Measurements from ENCODE around the gene IFNAR1.
A peak's percentile ranks its signal among the peaks of the same experiment; 100 is the strongest.

IFNAR1 gene

GRCh38 chr21:33324291-33325221, at the start of gene IFNAR1:
Gene IFNAR1 (plus strand): TSS chr21:33324970. CDS start chr21:33325056, 86 bp downstream.
- DNase-seq: peak; percentile 100

- no peak for DNase-seq
Observed at GRCh38 chr21:33278721-33279120, 46.0 kb upstream of the IFNAR1 start.

DNA sequence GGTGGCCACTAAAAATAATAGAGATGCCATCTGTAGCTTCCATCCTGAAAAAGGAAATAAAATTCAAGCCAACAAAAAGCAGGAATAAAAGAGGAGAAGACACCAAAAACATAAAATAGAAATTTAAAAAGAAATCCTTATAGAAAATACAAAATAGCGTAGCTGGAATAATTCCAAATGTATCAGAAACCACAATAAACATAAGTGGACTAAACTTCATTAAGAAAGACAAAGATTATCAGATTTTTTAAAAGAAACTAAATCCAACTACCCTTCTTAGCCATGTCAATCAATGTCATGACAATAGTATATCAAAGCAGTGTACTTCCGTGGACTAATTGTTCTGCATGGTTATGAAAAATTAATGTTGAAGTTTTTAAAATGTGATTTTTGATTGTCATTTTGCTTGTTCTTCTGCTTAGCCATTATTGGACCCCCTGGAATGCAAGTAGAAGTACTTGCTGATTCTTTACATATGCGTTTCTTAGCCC, 45.4 kb upstream of the IFNAR1 start:
- DNase-seq: no peak

GRCh38 chr21:33281096-33281652, 43.6 kb upstream of the IFNAR1 start:
- DNase-seq: no peak

GRCh38 chr21:33283203-33283602, 41.6 kb upstream of the IFNAR1 start:
- no peak for DNase-seq

DNA sequence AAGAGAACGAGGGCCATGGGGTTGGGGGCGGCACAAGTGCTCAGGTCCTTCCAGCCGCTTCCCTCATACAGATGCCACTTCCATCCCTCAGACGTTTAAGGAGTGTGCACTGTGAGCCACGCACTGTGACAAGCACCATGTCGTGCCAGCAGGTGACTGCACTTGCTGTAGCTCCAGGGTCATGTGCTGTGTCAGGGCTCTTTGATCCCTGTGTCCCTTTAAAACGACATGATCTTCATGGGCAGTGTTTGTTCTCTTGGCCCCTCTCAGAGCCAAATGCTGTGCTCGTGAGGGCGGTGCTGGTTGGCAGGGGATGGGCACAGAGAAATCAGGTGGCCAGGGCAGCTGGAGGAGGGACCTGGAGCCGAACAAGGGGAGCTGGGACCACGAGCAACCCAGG, 38.7 kb upstream of the IFNAR1 start:
- no peak for DNase-seq

GRCh38 chr21:33286600-33287456, 37.9 kb upstream of the IFNAR1 start:
- DNase-seq: no peak

DNA sequence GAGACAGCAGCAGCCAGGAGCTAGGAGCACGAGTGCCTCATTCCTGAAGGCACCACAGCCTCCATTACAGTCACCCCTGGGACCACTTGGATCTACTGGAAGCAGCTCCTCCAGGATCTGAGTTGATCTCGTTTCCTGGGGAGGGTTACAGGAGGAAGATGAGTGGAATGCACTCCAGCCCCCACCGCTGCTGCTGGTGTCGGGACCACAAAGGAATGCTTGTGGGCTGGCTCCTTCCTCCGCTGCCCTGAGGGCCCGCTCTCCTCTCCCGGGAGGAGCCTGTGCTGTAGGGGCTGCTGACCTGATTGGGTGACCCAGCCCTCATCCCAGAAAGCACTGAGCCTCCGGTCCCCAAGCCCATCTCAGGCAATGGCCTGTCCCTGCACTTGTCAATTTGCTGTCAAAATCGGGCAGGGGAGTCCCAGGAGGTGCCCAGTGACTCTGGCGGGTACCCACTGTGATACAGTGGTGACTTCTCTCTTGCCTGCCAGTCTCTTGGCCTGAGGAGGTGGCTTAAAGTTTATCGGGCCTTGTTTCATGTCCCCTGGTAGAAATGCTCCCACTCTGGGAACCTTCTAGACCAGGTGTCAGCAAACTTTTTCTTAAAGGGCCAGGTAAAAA, 35.5 kb upstream of the IFNAR1 start:
- no peak for DNase-seq

DNA sequence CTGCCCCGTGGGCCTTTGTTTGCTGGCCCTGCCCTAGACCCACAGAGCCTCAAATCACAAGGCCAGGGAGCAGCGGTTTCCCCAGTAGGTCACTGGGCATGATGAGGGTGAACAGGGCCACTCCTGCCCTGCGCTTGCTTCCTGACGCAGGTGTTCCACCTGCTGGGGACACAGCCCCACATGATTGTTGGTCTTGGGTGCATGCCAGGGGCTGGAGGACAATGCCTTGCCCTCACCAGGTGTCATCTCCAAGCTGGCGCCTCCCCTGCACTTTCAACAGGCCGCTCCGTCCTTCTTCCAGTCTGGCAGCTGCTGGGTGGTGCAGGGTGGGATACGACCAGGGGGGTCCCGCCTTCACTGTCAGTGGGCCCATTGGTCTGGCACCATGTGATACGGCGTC, 34.3 kb upstream of the IFNAR1 start:
- DNase-seq: no peak

GRCh38 chr21:33291686-33292085, 33.1 kb upstream of the IFNAR1 start:
- DNase-seq: no peak

DNA sequence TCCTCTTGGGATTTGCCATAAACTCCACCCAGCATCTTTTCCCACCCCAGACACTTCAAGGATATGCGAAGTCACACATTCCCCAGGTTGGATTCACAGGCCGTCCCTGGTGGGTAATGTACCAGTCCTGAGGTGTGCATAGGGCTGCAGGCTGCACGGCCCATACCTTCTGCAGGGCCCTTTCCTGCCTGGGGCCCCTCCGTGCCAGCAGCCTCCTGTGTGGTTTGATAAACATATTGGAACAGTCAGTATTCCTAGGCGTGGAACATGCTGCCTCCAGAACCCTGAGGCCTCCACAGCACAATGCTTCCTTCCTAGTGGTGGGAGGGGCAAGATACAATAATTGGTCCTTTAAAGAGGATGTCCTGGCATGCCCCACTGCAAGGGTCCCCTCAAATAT, 32.0 kb upstream of the IFNAR1 start:
- no peak for DNase-seq

DNA sequence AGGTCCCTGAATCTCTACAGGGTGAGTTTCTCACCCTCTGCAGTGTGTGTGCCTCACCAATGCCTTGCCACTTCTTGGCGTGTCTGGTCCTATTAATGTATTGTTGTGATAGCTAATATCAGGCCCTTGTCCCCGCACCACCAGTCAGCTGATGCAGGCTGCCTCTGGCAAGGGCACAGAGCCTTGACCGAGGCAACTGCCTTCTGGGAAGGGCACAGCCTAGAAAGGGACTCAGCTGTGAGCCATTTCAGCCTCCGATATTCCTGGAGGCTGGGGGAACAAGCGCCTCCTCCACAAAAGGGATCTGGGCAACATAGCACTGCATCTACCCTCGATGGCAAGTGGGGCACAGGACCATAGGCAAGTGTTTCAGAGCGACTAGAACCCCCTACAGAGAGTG, 31.6 kb upstream of the IFNAR1 start:
- no peak for DNase-seq

DNA sequence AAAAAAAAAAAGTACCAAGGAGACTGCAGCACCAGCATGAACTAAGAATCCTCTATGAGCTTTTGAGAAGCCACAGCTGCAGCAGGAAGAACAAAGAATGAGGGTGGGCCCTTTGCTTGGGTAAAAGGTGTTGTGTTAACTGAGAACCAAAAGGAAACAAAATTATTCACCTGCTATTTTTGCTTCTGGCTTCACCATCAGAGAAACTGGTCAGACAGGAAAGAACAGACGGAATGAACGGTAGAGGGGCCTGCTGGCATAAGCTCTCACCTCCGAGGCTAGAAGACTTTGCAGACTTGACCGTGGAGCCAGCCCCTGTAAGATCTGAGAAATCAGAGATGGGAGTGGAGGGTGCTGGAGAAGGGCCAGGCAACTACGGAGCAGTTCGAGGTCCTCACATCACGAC, 31.0 kb upstream of the IFNAR1 start:
- DNase-seq: no peak

DNA sequence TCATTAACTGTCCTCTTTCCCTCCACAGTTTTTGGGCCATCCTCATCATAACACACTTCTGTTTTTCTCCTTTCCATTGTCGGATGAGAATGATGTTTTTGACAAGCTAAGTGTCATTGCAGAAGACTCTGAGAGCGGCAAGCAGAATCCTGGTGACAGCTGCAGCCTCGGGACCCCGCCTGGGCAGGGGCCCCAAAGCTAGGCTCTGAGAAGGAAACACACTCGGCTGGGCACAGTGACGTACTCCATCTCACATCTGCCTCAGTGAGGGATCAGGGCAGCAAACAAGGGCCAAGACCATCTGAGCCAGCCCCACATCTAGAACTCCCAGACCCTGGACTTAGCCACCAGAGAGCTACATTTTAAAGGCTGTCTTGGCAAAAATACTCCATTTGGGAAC, 28.6 kb upstream of the IFNAR1 start:
- no peak for DNase-seq

DNA sequence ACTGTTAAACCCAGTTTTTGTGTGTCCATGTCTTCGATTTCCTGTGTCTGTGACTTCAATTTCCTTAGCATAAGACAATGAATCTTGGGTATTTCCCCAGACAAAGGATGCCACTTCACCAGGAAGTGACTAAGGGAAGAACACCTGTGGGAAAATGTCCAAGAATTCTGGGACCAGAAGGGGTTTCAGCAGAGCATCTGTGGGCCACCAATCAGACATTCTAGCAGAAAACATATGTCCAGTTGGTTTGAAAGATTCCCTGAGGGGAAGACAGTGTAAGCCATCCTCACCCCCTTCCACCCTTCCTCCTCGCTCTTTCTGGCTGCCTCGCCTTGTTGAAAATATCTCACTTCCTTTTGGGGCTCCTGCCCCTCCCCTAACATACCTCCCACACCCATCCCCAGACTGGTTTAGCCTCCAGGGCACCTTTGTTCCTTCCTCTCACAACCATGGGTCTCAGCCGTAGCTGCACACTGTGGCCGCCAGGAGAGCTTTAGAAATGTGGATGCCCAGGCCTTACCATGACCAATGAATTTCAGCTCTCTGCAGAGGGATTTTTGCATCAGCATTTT, 25.5 kb upstream of the IFNAR1 start:
- DNase-seq: no peak

DNA sequence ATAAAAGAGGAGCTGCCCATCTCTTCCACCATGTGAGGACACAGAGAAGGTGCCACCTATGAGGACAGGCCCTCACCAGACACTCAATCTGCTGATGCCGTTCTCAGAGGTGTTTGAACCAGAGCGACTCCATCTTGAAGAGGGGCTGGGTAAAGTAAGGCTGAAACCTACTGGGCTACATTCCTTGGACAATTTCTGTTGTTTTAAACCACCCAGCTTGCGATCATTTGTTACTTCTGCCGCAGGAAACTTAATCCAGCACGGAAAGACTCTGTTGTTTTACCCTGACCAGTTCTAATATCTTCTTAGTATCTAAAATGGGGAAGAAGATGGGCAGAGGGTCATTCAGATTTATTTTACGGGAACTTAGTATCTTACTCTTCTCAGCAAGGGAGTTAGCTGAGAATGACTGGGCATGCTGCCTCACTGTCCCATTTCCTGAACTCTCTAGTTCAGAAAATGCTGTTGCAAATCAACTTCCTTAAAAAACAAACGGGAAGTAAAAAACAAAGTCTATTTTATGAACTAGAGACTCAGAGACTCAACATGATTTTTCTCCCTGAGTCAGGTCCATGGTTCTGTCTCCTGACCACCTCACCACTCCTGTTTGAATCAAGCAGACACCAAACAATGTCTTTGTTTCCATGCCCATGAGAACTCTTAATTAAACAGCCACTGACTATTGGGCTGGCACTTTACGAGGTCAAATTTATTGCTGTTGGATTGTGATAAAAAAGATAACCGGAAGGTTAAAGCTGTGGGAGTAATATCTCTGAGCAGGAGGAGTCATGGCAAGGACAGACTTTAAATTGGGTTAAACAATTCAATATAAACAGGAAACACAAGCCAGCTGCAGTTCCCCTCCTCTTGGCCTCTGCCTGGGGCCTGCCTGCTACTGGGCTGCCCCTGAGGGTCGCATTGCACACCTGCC, 23.8 kb upstream of the IFNAR1 start:
- DNase-seq: no peak

- no peak for DNase-seq
Observed at GRCh38 chr21:33301632-33302002, 23.2 kb upstream of the IFNAR1 start.

DNA sequence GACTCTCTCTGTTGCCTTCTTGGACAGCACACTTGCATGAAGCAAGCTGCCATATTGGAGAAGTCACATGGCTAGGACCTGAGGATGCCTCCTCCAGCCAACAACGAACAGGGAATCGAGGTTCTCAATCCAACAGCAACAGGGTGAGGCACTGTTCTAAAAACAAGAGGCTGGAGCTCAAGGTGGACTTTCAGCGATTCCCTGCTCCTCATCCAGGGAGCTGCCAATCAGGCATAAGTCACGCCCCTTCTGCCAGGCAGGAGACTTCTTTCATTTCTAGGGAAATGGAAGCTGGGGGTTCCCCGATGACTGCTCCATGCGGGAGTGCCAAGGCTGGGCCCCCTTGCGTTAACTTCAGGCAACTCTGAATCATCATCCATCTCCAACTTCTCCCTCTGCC, 22.7 kb upstream of the IFNAR1 start:
- DNase-seq: no peak

GRCh38 chr21:33302796-33303195, 22.0 kb upstream of the IFNAR1 start:
- no peak for DNase-seq

DNA sequence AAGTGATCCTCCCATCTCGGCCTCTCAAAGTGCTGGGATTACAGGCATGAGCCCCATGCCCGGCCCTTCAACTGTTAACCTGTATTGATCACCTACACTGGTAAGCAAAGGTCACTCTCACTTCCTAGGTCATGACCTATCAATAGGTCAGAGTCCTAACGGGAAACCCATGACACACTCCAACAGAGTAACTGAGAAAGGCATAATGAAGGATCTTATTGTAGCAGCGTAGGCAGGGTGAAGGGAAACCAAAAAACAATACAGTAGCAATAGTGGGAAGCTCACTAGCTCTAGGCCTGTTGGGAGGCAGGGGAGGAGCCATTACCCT, 19.5 kb upstream of the IFNAR1 start:
- no peak for DNase-seq

- DNase-seq: no peak
Observed at GRCh38 chr21:33305938-33306337, 18.8 kb upstream of the IFNAR1 start.

Data from NCI-H82 (cell line).